ENCODE data around the gene PUM1. TPM values are rescaled to one million over a fixed set of nuclear protein-coding genes. Genes with fewer than 3 reads are reported as not detected.
A peak's percentile ranks its signal among the peaks of the same experiment; 100 is the strongest.

The PUM1 gene
- total and polyA plus RNA-seq, 10 of the 15 experiments (the other 5 are each of a cell fraction or from before 2014, with no cell fraction given) = 21.4 to 75.3 (median 42.4) TPM

DNA sequence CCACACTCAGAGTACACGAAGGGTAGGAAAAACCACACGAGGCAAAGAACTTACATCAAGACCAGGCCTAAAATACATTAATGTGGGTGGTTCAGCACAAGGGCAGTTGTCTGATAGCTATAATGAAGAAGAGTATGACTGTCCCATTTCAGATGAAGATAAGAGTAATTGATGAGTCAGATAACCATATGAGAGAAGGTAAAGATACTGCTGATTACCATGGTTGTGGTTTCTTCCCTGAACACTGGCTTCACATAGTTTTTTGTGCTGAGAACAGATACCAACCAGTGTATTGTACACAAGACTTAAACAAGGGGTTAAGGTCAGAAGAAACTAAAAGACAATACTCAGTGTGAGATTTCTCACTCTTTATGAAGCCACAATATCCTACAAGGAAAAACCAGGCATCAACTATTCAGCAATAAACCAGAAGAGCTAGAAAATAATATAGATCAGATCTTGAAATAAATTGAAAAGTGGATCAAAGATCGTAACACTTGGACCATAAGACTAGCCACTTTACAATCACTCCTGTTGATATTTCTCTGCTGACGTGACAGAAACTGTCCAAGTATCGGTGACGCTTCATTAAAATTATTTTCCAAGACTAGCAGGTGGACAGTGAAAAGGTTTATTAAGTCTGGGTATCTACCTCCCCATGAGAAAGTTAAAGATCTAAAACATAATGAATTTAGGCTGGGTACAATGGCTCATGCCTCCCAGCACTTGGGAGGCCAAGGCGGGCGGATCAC lies 28.6 kb downstream of the PUM1 start:
- 85% methylated on average over 8 of the region's 8 CpGs for WGBS (ENCODE audit: insufficient coverage, insufficient replicate concordance, low lambda C conversion rate, missing lambda C conversion rate)
- Histone ChIP-seq H3K9me3 (replicated peaks; ENCODE audit: control insufficient read depth, insufficient read depth, low read length) (no peaks in the 10 kb centered on the region), H2AFZ (ENCODE audit: control insufficient read depth, low read depth, low read length) (no peak overlapping the region), H3K36me3 (ENCODE audit: control insufficient read depth in 2 of 2, insufficient read depth in 2 of 2, low read length in 1 of 2) (peaks cover 3 to 23% of the 10 kb centered on the region in 2 experiments), H4K20me1 (ENCODE audit: control insufficient read depth, insufficient read depth) (peaks cover 9% of the 10 kb centered on the region), H3K27ac (ENCODE audit: control insufficient read depth, insufficient read depth) (no peak overlapping the region; the same call in 1 of the 2 replicates), H3K9ac (ENCODE audit: control insufficient read depth, insufficient read depth, low read length) (no peak overlapping the region), H3K4me1 (ENCODE audit: control insufficient read depth, insufficient read depth, low read length) (peaks cover 3% of the 10 kb centered on the region), H3K4me3 (no peak overlapping the region), H3K4me2 (ENCODE audit: control insufficient read depth, insufficient read depth) (no peak overlapping the region), H3K27me3 (replicated peaks in 1 of 2; ENCODE audit: control insufficient read depth in 2 of 2, insufficient read depth in 2 of 2, low read length in 1 of 2) (no peaks in the 10 kb centered on the region), H3K79me2 (ENCODE audit: control insufficient read depth, insufficient read depth, low read length) (peaks cover 89% of the 10 kb centered on the region)
- CTCF ChIA-PET = no interaction called here
- in situ Hi-C loops (cut with MboI) = no loop called here
- ATAC-seq (peak; percentile 68), DNase-seq (ENCODE audit: low read depth, low spot score) (peak; percentile 16), FAIRE-seq (no peak)
- RAD21 ChIA-PET (ENCODE audit: unreplicated experiment) = interaction anchor here (0.8 kb wide), 1 partner anchor 32 kb away, joined by 3 read pairs; no protein-coding TSS in a partner anchor
- POLR2A ChIA-PET = interaction anchor here (0.6 kb wide), 1 partner anchor 447 kb away, joined by 8 read pairs; no protein-coding TSS in a partner anchor
- TF ChIP-seq NR2F1 (conservative IDR thresholded peaks at IDR 0.05) (0 out of 2 replicates have a peak, but pooled peaks have one; percentile 22), RUNX3 (IDR thresholded peaks at IDR 0.05; ENCODE audit: low read length) (peak; percentile 69), SPI1 (IDR thresholded peaks at IDR 0.05; ENCODE audit: borderline replicate concordance, insufficient read depth, low read depth, low read length) (no peak), NFXL1 (IDR thresholded peaks at IDR 0.05; ENCODE audit: borderline replicate concordance) (no peak), SREBF2 (IDR thresholded peaks at IDR 0.05; ENCODE audit: low read length) (no peak), KLF5 (IDR thresholded peaks at IDR 0.05; ENCODE audit: partially characterized antibody) (no peak), BCL11A (IDR thresholded peaks at IDR 0.05; ENCODE audit: low read depth, low read length) (0 out of 2 replicates have a peak, but pooled peaks have one; percentile 7), STAT3 (IDR thresholded peaks at IDR 0.05; ENCODE audit: low read depth, low read length) (no peak)
- TF ChIP-seq, protein P1, sequence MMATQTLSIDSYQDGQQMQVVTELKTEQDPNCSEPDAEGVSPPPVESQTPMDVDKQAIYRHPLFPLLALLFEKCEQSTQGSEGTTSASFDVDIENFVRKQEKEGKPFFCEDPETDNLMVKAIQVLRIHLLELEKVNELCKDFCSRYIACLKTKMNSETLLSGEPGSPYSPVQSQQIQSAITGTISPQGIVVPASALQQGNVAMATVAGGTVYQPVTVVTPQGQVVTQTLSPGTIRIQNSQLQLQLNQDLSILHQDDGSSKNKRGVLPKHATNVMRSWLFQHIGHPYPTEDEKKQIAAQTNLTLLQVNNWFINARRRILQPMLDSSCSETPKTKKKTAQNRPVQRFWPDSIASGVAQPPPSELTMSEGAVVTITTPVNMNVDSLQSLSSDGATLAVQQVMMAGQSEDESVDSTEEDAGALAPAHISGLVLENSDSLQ (IDR thresholded peaks at IDR 0.05) = no peak
- BruUV-seq (replicated peaks) = TSS peak; percentile 12
- SMC1A ChIA-PET (ENCODE audit: uncharacterized antibody, unreplicated experiment) = interaction anchor here (0.8 kb wide), 1 partner anchor 20 kb away, joined by 3 read pairs; no protein-coding TSS in a partner anchor
- intact Hi-C loops (cut with micrococcal nuclease; ENCODE audit: unreplicated experiment) = no loop called here

Data from GM12878 (cell line).